Suprapubic skin (tissue), 4 donors: ENCODE measurements around the gene ATAD3A.
"Not testable (repeated sequence)": the region's sequence is repeated elsewhere in the genome, so short reads cannot be mapped to it uniquely, and the experiment has no call there.

Experiments used
- POLR2A ChIP-seq, 2 donors: fragments of 450-650 bp; IDR thresholded peaks; one replicate each; pipeline ENCODE4 v1.6.1; 2017; ENCODE audit warnings: antibody characterized with exemption in 2 of 2, mild to moderate bottlenecking in 2 of 2, moderate library complexity in 2 of 2
- POLR2AphosphoS5 ChIP-seq, 3 donors: sonication (generic); formaldehyde crosslinking; IDR thresholded peaks; one replicate each; pipeline ENCODE4 v1.6.1; 2017; ENCODE audit warnings: antibody characterized with exemption in 3 of 3
- TF ChIP-seq, protein P1 (sequence below), 2 donors: fragments of 200-600 bp in 1 of 2; fragments of 450-650 bp in 1 of 2; sonication (generic) in 1 of 2; IDR thresholded peaks; one replicate each; pipeline ENCODE4 v1.5.1; 2016 to 2019; ENCODE audit warnings: antibody characterized with exemption in 2 of 2, mild to moderate bottlenecking in 1 of 2, moderate library complexity in 1 of 2

DNA sequence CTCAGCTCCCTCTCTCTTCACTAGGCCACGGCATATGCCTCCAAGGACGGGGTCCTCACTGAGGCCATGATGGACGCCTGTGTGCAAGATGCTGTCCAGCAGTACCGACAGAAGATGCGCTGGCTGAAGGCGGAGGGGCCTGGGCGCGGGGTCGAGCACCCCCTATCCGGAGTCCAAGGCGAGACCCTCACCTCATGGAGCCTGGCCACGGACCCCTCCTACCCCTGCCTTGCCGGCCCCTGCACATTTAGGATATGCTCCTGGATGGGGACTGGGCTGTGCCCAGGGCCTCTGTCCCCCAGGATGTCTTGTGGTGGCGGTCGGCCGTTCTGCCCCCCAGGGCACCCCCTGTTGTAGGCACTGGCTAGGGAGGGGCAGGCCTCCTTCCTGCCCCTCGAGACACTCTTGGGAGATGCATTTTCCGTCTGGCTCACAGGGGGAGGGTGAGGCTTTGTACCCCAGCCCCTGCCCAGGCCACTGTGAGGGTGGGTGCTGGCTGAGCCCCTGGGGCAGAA is 16.4 kb upstream of the ATAD3A start:
- TF ChIP-seq, protein P1, sequence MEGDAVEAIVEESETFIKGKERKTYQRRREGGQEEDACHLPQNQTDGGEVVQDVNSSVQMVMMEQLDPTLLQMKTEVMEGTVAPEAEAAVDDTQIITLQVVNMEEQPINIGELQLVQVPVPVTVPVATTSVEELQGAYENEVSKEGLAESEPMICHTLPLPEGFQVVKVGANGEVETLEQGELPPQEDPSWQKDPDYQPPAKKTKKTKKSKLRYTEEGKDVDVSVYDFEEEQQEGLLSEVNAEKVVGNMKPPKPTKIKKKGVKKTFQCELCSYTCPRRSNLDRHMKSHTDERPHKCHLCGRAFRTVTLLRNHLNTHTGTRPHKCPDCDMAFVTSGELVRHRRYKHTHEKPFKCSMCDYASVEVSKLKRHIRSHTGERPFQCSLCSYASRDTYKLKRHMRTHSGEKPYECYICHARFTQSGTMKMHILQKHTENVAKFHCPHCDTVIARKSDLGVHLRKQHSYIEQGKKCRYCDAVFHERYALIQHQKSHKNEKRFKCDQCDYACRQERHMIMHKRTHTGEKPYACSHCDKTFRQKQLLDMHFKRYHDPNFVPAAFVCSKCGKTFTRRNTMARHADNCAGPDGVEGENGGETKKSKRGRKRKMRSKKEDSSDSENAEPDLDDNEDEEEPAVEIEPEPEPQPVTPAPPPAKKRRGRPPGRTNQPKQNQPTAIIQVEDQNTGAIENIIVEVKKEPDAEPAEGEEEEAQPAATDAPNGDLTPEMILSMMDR (IDR thresholded peaks at IDR 0.05), result not testable (repeated sequence)
- not testable (repeated sequence) for TF ChIP-seq POLR2A, POLR2AphosphoS5 (IDR thresholded peaks at IDR 0.05)
